IMR-90 (cell line): ENCODE measurements around the gene HOXC12. TPM values are rescaled to one million over a fixed set of nuclear protein-coding genes. Genes with fewer than 3 reads are reported as not detected.
A peak's percentile ranks its signal among the peaks of the same experiment; 100 is the strongest.

Experiments
- ATAC-seq: fragments of 200-7000 bp; cut with Tn5 transposase; 2 replicates; pipeline ENCODE4 v1.9.1; 2020; ENCODE audit warnings: low read depth, mild to moderate bottlenecking, moderate library complexity
- BruUV-seq: library from RNA; stranded (reverse); fragments of 400-500 nt; replicated peaks from 2 replicates; lab custom pipeline; 2021; lab: Mats Ljungman, UMichigan
- CTCF ChIA-PET: fragments of 300-600 bp; formaldehyde crosslinking; extraction: SDS; loops from one replicate; lab custom pipeline; 2021; ENCODE audit warnings: antibody characterized with exemption; lab: Yijun Ruan, JAX
- POLR2A ChIA-PET: fragments of 300-600 bp; sonication (Branson Sonifier 250); formaldehyde crosslinking; loops from one replicate; lab custom pipeline; 2022; ENCODE audit warnings: antibody characterized with exemption; ENCODE audit not compliant: unreplicated experiment; lab: Charles Lee
- DNase-seq: peaks from one replicate; pipeline ENCODE4 v3.0.0; 2013
- H2AFZ ChIP-seq: replicated peaks from 2 replicates; pipeline ENCODE3; 2013; ENCODE audit warnings: low read length, mild to moderate bottlenecking; ENCODE audit not compliant: poor library complexity
- H2AK5ac ChIP-seq: 2 replicates; pipeline ENCODE4 v1.6.1; 2013; ENCODE audit warnings: low read depth, low read length, inconsistent platforms
- H2AK9ac ChIP-seq: replicated peaks from 2 replicates; pipeline ENCODE3; 2013; ENCODE audit warnings: mild to moderate bottlenecking, low read depth, low read length, moderate library complexity; ENCODE audit not compliant: poor library complexity
- H2BK120ac ChIP-seq: 2 replicates; pipeline ENCODE4 v1.6.1; 2013; ENCODE audit warnings: low read depth, low read length, inconsistent platforms
- H2BK15ac ChIP-seq: 3 replicates; pipeline ENCODE4 v1.6.1; 2013; ENCODE audit warnings: low read depth, low read length, inconsistent platforms
- H2BK20ac ChIP-seq: 2 replicates; pipeline ENCODE4 v1.6.1; 2013; ENCODE audit warnings: low read depth, mild to moderate bottlenecking, inconsistent platforms, low read length, moderate library complexity
- H2BK5ac ChIP-seq: 2 replicates; pipeline ENCODE4 v1.6.1; 2013; ENCODE audit warnings: mild to moderate bottlenecking, low read depth, low read length, inconsistent platforms; ENCODE audit not compliant: poor library complexity, severe bottlenecking
- H3K14ac ChIP-seq: replicated peaks from 2 replicates; pipeline ENCODE4 v1.6.1; 2013; ENCODE audit warnings: low read depth, low read length, inconsistent platforms
- H3K18ac ChIP-seq: 2 replicates; pipeline ENCODE4 v1.6.1; 2013; ENCODE audit warnings: low read depth, low read length, control low read depth
- H3K23ac ChIP-seq: 2 replicates; pipeline ENCODE4 v1.6.1; 2013; ENCODE audit warnings: low read depth, low read length, inconsistent platforms
- H3K27ac ChIP-seq: 2 replicates; pipeline ENCODE4 v1.5.1; 2013; ENCODE audit warnings: mild to moderate bottlenecking, control low read depth, low read length; ENCODE audit not compliant: insufficient read depth
- H3K27me3 ChIP-seq: 2 replicates; pipeline ENCODE4 v1.6.1; 2013; ENCODE audit warnings: low read length; ENCODE audit not compliant: control insufficient read depth, insufficient read depth
- H3K36me3 ChIP-seq: 2 replicates; pipeline ENCODE4 v1.6.1; 2013; ENCODE audit warnings: low read length, mixed read lengths; ENCODE audit not compliant: control insufficient read depth, insufficient read depth
- H3K4ac ChIP-seq: 2 replicates; pipeline ENCODE4 v1.6.1; 2013; ENCODE audit warnings: low read depth, low read length, inconsistent platforms
- H3K4me1 ChIP-seq: 2 replicates; pipeline ENCODE4 v1.6.1; 2013; ENCODE audit warnings: low read length, mixed read lengths; ENCODE audit not compliant: control insufficient read depth, insufficient read depth
- H3K4me2 ChIP-seq: 2 replicates; pipeline ENCODE4 v1.6.1; 2013; ENCODE audit warnings: low read depth, mild to moderate bottlenecking, control low read depth, low read length, moderate library complexity
- H3K4me3 ChIP-seq: 2 replicates; pipeline ENCODE4 v1.5.1; 2013; ENCODE audit warnings: low read depth, mild to moderate bottlenecking, control low read depth, low read length, moderate library complexity; ENCODE audit not compliant: insufficient read depth
- H3K56ac ChIP-seq: 2 replicates; pipeline ENCODE4 v1.6.1; 2013; ENCODE audit warnings: low read length, inconsistent platforms; ENCODE audit not compliant: insufficient read depth; ENCODE audit errors: extremely low read depth
- H3K79me1 ChIP-seq, 2 experiments: 2 replicates each; pipeline ENCODE4 v1.6.1; 2013; ENCODE audit warnings: low read length in 2 of 2, inconsistent platforms in 1 of 2, low read depth in 1 of 2
- H3K9ac ChIP-seq: 2 replicates; pipeline ENCODE4 v1.6.1; 2013; ENCODE audit warnings: low read depth, low read length, control low read depth
- H3K9me1 ChIP-seq: 2 replicates; pipeline ENCODE4 v1.6.1; 2013; ENCODE audit warnings: low read length, inconsistent platforms; ENCODE audit not compliant: insufficient read depth
- H3K9me3 ChIP-seq: 2 replicates; pipeline ENCODE4 v1.6.1; 2013; ENCODE audit warnings: low read length; ENCODE audit not compliant: control insufficient read depth, insufficient read depth
- H4K20me1 ChIP-seq: 2 replicates; pipeline ENCODE4 v1.6.1; 2013; ENCODE audit warnings: low read length, inconsistent platforms; ENCODE audit not compliant: insufficient read depth
- H4K5ac ChIP-seq: 2 replicates; pipeline ENCODE4 v1.6.1; 2013; ENCODE audit warnings: mild to moderate bottlenecking, low read depth, low read length, control low read depth
- H4K8ac ChIP-seq, 2 experiments: 2 replicates each; pipeline ENCODE4 v1.6.1; 2013; ENCODE audit warnings: low read depth in 2 of 2, low read length in 2 of 2, control low read depth in 1 of 2, inconsistent platforms in 1 of 2
- H4K91ac ChIP-seq: 2 replicates; pipeline ENCODE4 v1.6.1; 2013; ENCODE audit warnings: low read depth, low read length, inconsistent platforms; ENCODE audit not compliant: insufficient read depth
- BHLHE40 ChIP-seq: fragments of 150-350 bp; IDR thresholded peaks from 2 replicates; pipeline ENCODE4 v1.6.1; 2016; ENCODE audit warnings: mild to moderate bottlenecking, low read depth, low read length
- CEBPB ChIP-seq: IDR thresholded peaks from 2 replicates; pipeline ENCODE4 v1.6.1; 2012; ENCODE audit warnings: low read depth, low read length, improper control_type of control experiment
- FOS ChIP-seq: fragments of 150-350 bp; IDR thresholded peaks from 2 replicates; pipeline ENCODE4 v1.6.1; 2016; ENCODE audit warnings: low read depth, low read length
- MAFK ChIP-seq: IDR thresholded peaks from 2 replicates; pipeline ENCODE4 v1.6.1; 2012; ENCODE audit warnings: low read depth, low read length, improper control_type of control experiment
- MXI1 ChIP-seq: IDR thresholded peaks from 2 replicates; pipeline ENCODE4 v1.6.1; 2012; ENCODE audit warnings: low read depth, mild to moderate bottlenecking, low read length, moderate library complexity, borderline replicate concordance
- NFE2L2 ChIP-seq: fragments of 150-350 bp; IDR thresholded peaks from 2 replicates; pipeline ENCODE4 v1.6.1; 2016; ENCODE audit warnings: low read depth, mild to moderate bottlenecking, low read length
- POLR2A ChIP-seq: IDR thresholded peaks from 2 replicates; pipeline ENCODE4 v1.6.1; 2012; ENCODE audit warnings: mild to moderate bottlenecking, low read depth, low read length
- RAD21 ChIP-seq: IDR thresholded peaks from 2 replicates; pipeline ENCODE4 v1.6.1; 2012; ENCODE audit warnings: low read length, improper control_type of control experiment
- RCOR1 ChIP-seq: IDR thresholded peaks from 2 replicates; pipeline ENCODE4 v1.6.1; 2012; ENCODE audit warnings: mild to moderate bottlenecking, low read length, improper control_type of control experiment; ENCODE audit not compliant: insufficient replicate concordance
- RFX5 ChIP-seq: IDR thresholded peaks from 2 replicates; pipeline ENCODE4 v1.8.0; 2012; ENCODE audit warnings: low read depth, mild to moderate bottlenecking, low read length, moderate library complexity
- SMC3 ChIP-seq: fragments of 150-350 bp; IDR thresholded peaks from 2 replicates; pipeline ENCODE4 v1.6.1; 2016; ENCODE audit warnings: low read depth, mild to moderate bottlenecking, antibody characterized with exemption, low read length, moderate library complexity
- WGBS, 2 experiments: methylation state at CpG; one replicate each; pipeline versions ENCODE4 v1.1.5 to v1.1.7; 2013; ENCODE audit warnings: missing lambda C conversion rate in 2 of 2; ENCODE audit not compliant: insufficient read length in 1 of 2; ENCODE audit errors: extremely low coverage in 2 of 2; 5-methylcytosine and 5-hydroxymethylcytosine counted together
- dilution Hi-C: fragments of 300-500 bp; cut with HindIII; formaldehyde crosslinking; loops from one replicate; pipeline ENCODE4 v1.14.3; 2018; ENCODE audit warnings: low sequenced_read_pairs; ENCODE audit not compliant: unreplicated experiment
- in situ Hi-C: fragments of 300-500 bp; cut with MboI; formaldehyde crosslinking; loops from 3 replicates; pipeline ENCODE4 v1.14.3; 2019; ENCODE audit warnings: low sequenced_read_pairs, inconsistent platforms, mixed read lengths
- intact Hi-C: fragments of 100-400 bp; cut with micrococcal nuclease; formaldehyde crosslinking; loops from 2 replicates; pipeline ENCODE4 v1.10.0; 2022
- polyA plus RNA-seq, 3 experiments: library from polyadenylated mRNA; depleted of rRNA; stranded (reverse); fragments of >200 nt; gene quantifications; 2 replicates each; pipeline ENCODE4 v1.2.3, GENCODE V29; 2012; ENCODE audit warnings: low replicate concordance in 1 of 3
- total RNA-seq: library from RNA; depleted of rRNA; stranded (reverse); fragments of >200 nt; gene quantifications from 2 replicates; pipeline ENCODE4 v1.2.3, GENCODE V29; 2012
- TF ChIP-seq, protein P1 (sequence below): fragments of 150-350 bp; IDR thresholded peaks from 2 replicates; pipeline ENCODE4 v1.6.1; 2017; ENCODE audit warnings: mild to moderate bottlenecking, antibody characterized with exemption, low read length, low read depth
- TF ChIP-seq, protein P2 (sequence below): conservative IDR thresholded peaks from 2 replicates; pipeline ENCODE4 v1.5.1; 2012; ENCODE audit warnings: mild to moderate bottlenecking, low read depth, low read length, improper control_type of control experiment
- TF ChIP-seq, protein P3 (sequence below): fragments of 150-350 bp; IDR thresholded peaks from 2 replicates; pipeline ENCODE4 v1.6.1; 2016; ENCODE audit warnings: low read depth, mild to moderate bottlenecking, low read length, moderate library complexity, borderline replicate concordance

Gene HOXC12
- total and polyA plus RNA-seq, 2 of the 4 experiments (the other 2 are of a cell fraction), result not detected

DNA sequence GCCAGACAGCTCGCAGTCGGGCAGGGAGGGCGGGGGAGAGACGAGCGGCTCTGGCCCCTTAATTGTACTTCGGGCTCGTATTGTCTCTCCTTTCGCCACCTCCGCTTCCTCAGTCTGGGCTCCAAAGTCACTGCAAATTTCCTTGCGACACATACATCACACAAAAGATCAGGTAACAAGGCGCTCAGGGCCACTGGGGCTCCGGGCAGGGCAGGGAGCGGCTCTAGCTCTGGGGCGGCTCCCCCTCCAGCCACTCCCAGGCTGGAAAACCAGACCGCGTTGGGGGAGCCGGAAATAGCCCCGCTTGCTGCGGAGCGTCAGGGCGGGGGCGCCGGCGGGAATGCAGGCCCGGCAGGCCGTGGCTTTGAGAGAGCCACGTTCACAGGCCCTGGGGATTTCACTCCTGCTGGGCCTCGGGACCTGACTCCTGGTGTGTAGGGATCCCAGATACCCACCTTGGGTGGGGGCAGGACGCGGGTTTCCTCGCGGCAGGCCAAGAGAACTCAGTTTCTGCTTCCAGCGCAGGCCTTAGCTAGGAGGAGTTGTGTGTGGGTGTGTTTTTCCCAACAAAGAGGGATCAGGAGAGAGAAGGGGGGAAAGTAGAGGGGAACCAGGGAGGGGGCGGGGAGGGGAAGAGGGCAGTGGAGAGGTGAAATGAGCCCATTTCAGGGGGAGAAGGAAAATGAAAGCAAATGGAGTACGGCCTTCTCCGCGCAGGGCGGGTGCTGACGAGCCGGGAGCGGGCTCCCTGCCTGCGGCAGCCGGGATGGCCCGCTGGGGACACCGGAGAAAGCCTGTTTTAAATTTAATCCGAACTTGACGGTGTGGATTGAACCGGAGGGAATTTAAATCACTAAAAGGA is 40.9 kb downstream of the HOXC12 start:
- Histone ChIP-seq H3K4ac (no peak overlapping the region), H3K9me3 (peaks cover 21% of the 10 kb centered on the region), H4K8ac (no peak overlapping the region), H2AK9ac (no peak overlapping the region), H4K5ac (no peak overlapping the region), H3K9ac (no peak overlapping the region), H2BK5ac (no peak overlapping the region), H3K23ac (no peak overlapping the region), H2BK20ac (no peak overlapping the region), H3K14ac (no peak overlapping the region), H3K56ac (no peak overlapping the region), H4K91ac (no peak overlapping the region), H3K4me2 (peak overlapping the region; percentile 56), H3K79me1 (no peaks in the 10 kb centered on the region), H3K4me3 (no peak overlapping the region), H3K9me1 (no peaks in the 10 kb centered on the region), H3K18ac (no peak overlapping the region), H2AK5ac (no peak overlapping the region), H2BK120ac (no peak overlapping the region), H3K27me3 (peaks cover 98% of the 10 kb centered on the region), H3K4me1 (peaks cover 2% of the 10 kb centered on the region; the same call in 1 of the 2 replicates), H3K27ac (no peak overlapping the region), H2BK15ac (no peak overlapping the region), H3K36me3 (no peaks in the 10 kb centered on the region), H2AFZ (peak overlapping the region; percentile 69), H4K20me1 (no peaks in the 10 kb centered on the region; the same call in 1 of the 2 replicates)
- ATAC-seq, result 0 out of 2 replicates have a peak, but pooled peaks have one; percentile 19
- in situ Hi-C loops, result loop anchor here (10.0 kb wide), 2 partner anchors 231 to 379 kb away; no protein-coding TSS in a partner anchor
- dilution Hi-C loops, result no loop called here
- POLR2A ChIA-PET, result no interaction called here
- CTCF ChIA-PET, result no interaction called here
- BruUV-seq, result no TSS peak
- intact Hi-C loops, result no loop called here
- WGBS, 2 experiments, result 9% methylated on average over 13 of the region's 48 CpGs; no CpG with 5 or more reads in 1 of the 2 experiments
- DNase-seq, result no peak
- TF ChIP-seq MXI1 (no peak), RFX5 (no peak), RAD21 (no peak), FOS (no peak), MAFK (no peak), CEBPB (no peak), RCOR1 (no peak), BHLHE40 (no peak), SMC3 (no peak), NFE2L2 (no peak), POLR2A (no peak)
- TF ChIP-seq, protein P1, sequence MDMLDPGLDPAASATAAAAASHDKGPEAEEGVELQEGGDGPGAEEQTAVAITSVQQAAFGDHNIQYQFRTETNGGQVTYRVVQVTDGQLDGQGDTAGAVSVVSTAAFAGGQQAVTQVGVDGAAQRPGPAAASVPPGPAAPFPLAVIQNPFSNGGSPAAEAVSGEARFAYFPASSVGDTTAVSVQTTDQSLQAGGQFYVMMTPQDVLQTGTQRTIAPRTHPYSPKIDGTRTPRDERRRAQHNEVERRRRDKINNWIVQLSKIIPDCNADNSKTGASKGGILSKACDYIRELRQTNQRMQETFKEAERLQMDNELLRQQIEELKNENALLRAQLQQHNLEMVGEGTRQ, result no peak
- TF ChIP-seq, protein P2, sequence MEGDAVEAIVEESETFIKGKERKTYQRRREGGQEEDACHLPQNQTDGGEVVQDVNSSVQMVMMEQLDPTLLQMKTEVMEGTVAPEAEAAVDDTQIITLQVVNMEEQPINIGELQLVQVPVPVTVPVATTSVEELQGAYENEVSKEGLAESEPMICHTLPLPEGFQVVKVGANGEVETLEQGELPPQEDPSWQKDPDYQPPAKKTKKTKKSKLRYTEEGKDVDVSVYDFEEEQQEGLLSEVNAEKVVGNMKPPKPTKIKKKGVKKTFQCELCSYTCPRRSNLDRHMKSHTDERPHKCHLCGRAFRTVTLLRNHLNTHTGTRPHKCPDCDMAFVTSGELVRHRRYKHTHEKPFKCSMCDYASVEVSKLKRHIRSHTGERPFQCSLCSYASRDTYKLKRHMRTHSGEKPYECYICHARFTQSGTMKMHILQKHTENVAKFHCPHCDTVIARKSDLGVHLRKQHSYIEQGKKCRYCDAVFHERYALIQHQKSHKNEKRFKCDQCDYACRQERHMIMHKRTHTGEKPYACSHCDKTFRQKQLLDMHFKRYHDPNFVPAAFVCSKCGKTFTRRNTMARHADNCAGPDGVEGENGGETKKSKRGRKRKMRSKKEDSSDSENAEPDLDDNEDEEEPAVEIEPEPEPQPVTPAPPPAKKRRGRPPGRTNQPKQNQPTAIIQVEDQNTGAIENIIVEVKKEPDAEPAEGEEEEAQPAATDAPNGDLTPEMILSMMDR, result no peak
- TF ChIP-seq, protein P3, sequence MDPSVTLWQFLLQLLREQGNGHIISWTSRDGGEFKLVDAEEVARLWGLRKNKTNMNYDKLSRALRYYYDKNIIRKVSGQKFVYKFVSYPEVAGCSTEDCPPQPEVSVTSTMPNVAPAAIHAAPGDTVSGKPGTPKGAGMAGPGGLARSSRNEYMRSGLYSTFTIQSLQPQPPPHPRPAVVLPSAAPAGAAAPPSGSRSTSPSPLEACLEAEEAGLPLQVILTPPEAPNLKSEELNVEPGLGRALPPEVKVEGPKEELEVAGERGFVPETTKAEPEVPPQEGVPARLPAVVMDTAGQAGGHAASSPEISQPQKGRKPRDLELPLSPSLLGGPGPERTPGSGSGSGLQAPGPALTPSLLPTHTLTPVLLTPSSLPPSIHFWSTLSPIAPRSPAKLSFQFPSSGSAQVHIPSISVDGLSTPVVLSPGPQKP, result no peak
